HepG2 (cell line): Measurements from ENCODE around the gene ENTREP3. TPM values are rescaled to one million over a fixed set of nuclear protein-coding genes. Genes with fewer than 3 reads are reported as not detected.
A peak's percentile ranks its signal among the peaks of the same experiment; 100 is the strongest.

Experiments
- ADNP ChIP-seq: sonication (generic); formaldehyde crosslinking; IDR thresholded peaks from 2 replicates; pipeline ENCODE4 v1.4.0; 2020; ENCODE audit warnings: missing genetic modification reagents
- CBX2 ChIP-seq, 2 experiments: fragments of 200-600 bp in 1 of 2; sonication (generic); formaldehyde crosslinking in 1 of 2; IDR thresholded peaks; 2 replicates each; pipeline versions ENCODE4 v1.7.0 to v1.8.1; 2018 to 2022; ENCODE audit warnings: low read depth in 2 of 2, low read length in 1 of 2, mild to moderate bottlenecking in 1 of 2, missing genetic modification reagents in 1 of 2
- ELF4 ChIP-seq: sonication (generic); formaldehyde crosslinking; IDR thresholded peaks from 2 replicates; pipeline ENCODE4 v1.5.0; 2020; ENCODE audit warnings: missing genetic modification reagents, mild to moderate bottlenecking, moderate library complexity, borderline replicate concordance
- GABPB1 ChIP-seq: IDR thresholded peaks from 2 replicates; pipeline ENCODE4 v1.6.1; 2016; ENCODE audit warnings: mild to moderate bottlenecking, missing genetic modification reagents, moderate library complexity, missing compliant biosample characterization
- HHEX ChIP-seq: IDR thresholded peaks from 2 replicates; pipeline ENCODE4 v1.6.1; 2016; ENCODE audit warnings: control low read depth
- RARG ChIP-seq: sonication (generic); formaldehyde crosslinking; IDR thresholded peaks from 2 replicates; pipeline ENCODE4 v1.4.0; 2020; ENCODE audit warnings: low read depth, mild to moderate bottlenecking, missing genetic modification reagents
- SMARCE1 ChIP-seq: fragments of 450-650 bp; IDR thresholded peaks from 2 replicates; pipeline ENCODE4 v1.6.1; 2017; ENCODE audit warnings: borderline replicate concordance
- SOX6 ChIP-seq, 2 experiments: fragments of 450-650 bp in 1 of 2; sonication (generic) in 1 of 2; formaldehyde crosslinking in 1 of 2; IDR thresholded peaks; 2 replicates each; pipeline versions ENCODE4 v1.4.0 to v1.6.1; 2017 to 2020; ENCODE audit warnings: antibody characterized with exemption in 1 of 2, mild to moderate bottlenecking in 1 of 2, missing genetic modification reagents in 1 of 2
- TBP ChIP-seq: sonication (generic); formaldehyde crosslinking; IDR thresholded peaks from 2 replicates; pipeline ENCODE4 v1.5.0; 2020; ENCODE audit warnings: missing genetic modification reagents
- TCF12 ChIP-seq, 2 experiments: fragments of 450-650 bp in 1 of 2; sonication (generic) in 1 of 2; formaldehyde crosslinking in 1 of 2; IDR thresholded peaks; 2 replicates each; pipeline versions ENCODE4 v1.6.1 to v1.8.0; 2017 to 2022; ENCODE audit warnings: antibody characterized with exemption in 1 of 2, mild to moderate bottlenecking in 1 of 2, missing genetic modification reagents in 1 of 2, moderate library complexity in 1 of 2
- ZBTB1 ChIP-seq: sonication (generic); formaldehyde crosslinking; IDR thresholded peaks from 2 replicates; pipeline ENCODE4 v1.4.0; 2020; ENCODE audit warnings: missing genetic modification reagents, borderline replicate concordance
- ZMYM3 ChIP-seq: sonication (generic); formaldehyde crosslinking; IDR thresholded peaks from 2 replicates; pipeline ENCODE4 v1.5.1; 2020; ENCODE audit warnings: mild to moderate bottlenecking, missing genetic modification reagents
- ZNF142 ChIP-seq: sonication (generic); formaldehyde crosslinking; IDR thresholded peaks from 2 replicates; pipeline ENCODE4 v1.4.0; 2020; ENCODE audit warnings: missing genetic modification reagents
- ZNF235 ChIP-seq: sonication (generic); formaldehyde crosslinking; IDR thresholded peaks from 2 replicates; pipeline ENCODE4 v1.8.1; 2023; ENCODE audit warnings: mild to moderate bottlenecking, missing genetic modification reagents, borderline replicate concordance
- ZNF446 ChIP-seq: sonication (generic); formaldehyde crosslinking; IDR thresholded peaks from 2 replicates; pipeline ENCODE4 v1.5.0; 2020; ENCODE audit warnings: mild to moderate bottlenecking, missing genetic modification reagents
- ZNF570 ChIP-seq: sonication (generic); formaldehyde crosslinking; IDR thresholded peaks from 2 replicates; pipeline ENCODE4 v1.4.0; 2020; ENCODE audit warnings: mild to moderate bottlenecking, missing genetic modification reagents, borderline replicate concordance
- ZNF605 ChIP-seq: sonication (generic); formaldehyde crosslinking; IDR thresholded peaks from 2 replicates; pipeline ENCODE4 v1.8.0; 2022; ENCODE audit warnings: mild to moderate bottlenecking, missing genetic modification reagents
- polyA plus RNA-seq, 8 experiments: library from polyadenylated mRNA; depleted of rRNA in 3 of 8; stranded (reverse) in 7 of 8; unstranded in 1 of 8; fragments of >200 nt; fragmentation: Illumina TruSeq in 4 of 8; extraction: Trizol in 4 of 8; gene quantifications; 2 replicates each; pipeline versions ENCODE4 v1.2.1 to v1.2.3, GENCODE V29; 2011 to 2016; ENCODE audit warnings: low read depth in 4 of 8, missing spikeins in 1 of 8, mixed read lengths in 1 of 8; ENCODE audit not compliant: insufficient read depth in 1 of 8
- total RNA-seq, 5 experiments: library from RNA; depleted of rRNA; stranded (reverse); fragments of >200 nt; fragmentation: Illumina TruSeq; extraction: Trizol; gene quantifications; 2 replicates each; pipeline ENCODE4 v1.2.3, GENCODE V29; 2016; ENCODE audit warnings: low read depth in 1 of 5
- TF ChIP-seq, protein P1 (sequence below): sonication (generic); formaldehyde crosslinking; IDR thresholded peaks from 2 replicates; pipeline ENCODE4 v1.4.0; 2020; ENCODE audit warnings: mild to moderate bottlenecking, missing genetic modification reagents

Gene ENTREP3
- total and polyA plus RNA-seq, 2 of the 13 experiments (the other 11 are each of a cell fraction or from before 2014, with no cell fraction given): 4.1 to 9.9 TPM

DNA sequence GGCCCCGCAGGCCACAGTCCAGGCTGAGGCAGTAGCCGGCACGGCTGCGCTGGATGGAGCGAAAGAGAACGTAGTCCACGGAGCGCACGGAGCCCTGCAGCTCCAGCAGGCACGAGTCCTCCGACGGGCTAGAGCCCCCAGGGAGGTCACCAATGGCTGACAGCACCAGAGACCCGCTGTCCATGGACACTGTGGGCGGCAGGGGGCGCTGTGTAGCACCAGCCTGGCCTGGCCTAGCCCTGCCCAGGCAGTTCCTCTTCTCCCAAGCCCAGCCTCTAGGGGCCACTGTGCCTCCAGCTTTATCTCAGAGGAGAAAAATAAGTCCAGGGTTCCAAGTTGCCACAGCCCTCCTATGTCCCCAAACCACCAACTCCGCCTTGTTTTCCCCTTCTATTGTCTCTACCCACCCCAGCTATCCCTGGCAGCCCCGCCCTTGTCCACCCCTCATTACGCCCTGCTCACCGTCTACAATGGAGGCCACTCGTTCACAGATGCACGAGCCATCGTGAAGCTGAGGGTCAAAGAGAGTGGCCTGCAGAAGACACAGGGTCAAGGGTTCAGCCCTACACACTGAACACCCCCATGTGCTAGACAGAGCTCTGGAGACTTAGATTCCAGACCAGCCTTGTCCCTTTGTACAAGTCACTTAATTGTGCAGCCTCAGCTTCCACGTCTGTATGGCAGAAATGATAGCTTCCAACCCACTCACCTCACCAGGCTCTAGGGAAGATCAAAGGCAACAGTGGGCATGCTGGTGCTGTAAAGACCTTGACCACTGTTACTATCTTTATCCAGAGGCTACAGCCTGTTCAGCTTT is 4.4 kb downstream of the ENTREP3 start (continued):
- TF ChIP-seq SOX6 (IDR thresholded peaks at IDR 0.05) (no peak), SOX6 (CRISPR knock-in tag; IDR thresholded peaks at IDR 0.05) (peak; percentile 67), ELF4 (CRISPR knock-in tag) (no peak), HHEX (CRISPR knock-in tag) (no peak), CBX2 (IDR thresholded peaks at IDR 0.05; ENCODE audit: low read depth, low read length) (no peak), CBX2 (CRISPR knock-in tag; IDR thresholded peaks at IDR 0.05; ENCODE audit: low read depth) (no peak), RARG (no peak), ZNF605 (CRISPR knock-in tag) (no peak), ZNF142 (CRISPR knock-in tag) (no peak), ADNP (no peak), TBP (CRISPR knock-in tag) (no peak), ZNF446 (CRISPR knock-in tag) (no peak), ZBTB1 (CRISPR knock-in tag) (no peak), ZMYM3 (CRISPR knock-in tag) (no peak; the same call in 1 of the 2 replicates), TCF12 (IDR thresholded peaks at IDR 0.05) (no peak), TCF12 (CRISPR knock-in tag; IDR thresholded peaks at IDR 0.05) (peak; percentile 41; the same call in 1 of the 2 replicates), ZNF235 (CRISPR knock-in tag) (peak; percentile 74; the same call in 1 of the 2 replicates), ZNF570 (no peak), SMARCE1 (no peak), GABPB1 (CRISPR knock-in tag) (peak; percentile 72)
- TF ChIP-seq, protein P1, sequence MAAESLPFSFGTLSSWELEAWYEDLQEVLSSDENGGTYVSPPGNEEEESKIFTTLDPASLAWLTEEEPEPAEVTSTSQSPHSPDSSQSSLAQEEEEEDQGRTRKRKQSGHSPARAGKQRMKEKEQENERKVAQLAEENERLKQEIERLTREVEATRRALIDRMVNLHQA: no peak
